HG02870 (cell line): ENCODE measurements around the gene CEP250.
"Not testable (repeated sequence)": the region's sequence is repeated elsewhere in the genome, so short reads cannot be mapped to it uniquely, and the experiment has no call there.

Experiments
- ATAC-seq: cut with Tn5 transposase; IDR thresholded peaks from one replicate; pipeline ENCODE4 v1.9.1; 2021; ENCODE audit warnings: mild to moderate bottlenecking, moderate library complexity; ENCODE audit not compliant: unreplicated experiment

The CEP250 gene

GRCh38 chr20:35449855-35450254 lies 5.5 kb upstream of the CEP250 start:
- ATAC-seq, result not testable (repeated sequence)

GRCh38 chr20:35451295-35451694 lies 4.1 kb upstream of the CEP250 start:
- no peak for ATAC-seq

DNA sequence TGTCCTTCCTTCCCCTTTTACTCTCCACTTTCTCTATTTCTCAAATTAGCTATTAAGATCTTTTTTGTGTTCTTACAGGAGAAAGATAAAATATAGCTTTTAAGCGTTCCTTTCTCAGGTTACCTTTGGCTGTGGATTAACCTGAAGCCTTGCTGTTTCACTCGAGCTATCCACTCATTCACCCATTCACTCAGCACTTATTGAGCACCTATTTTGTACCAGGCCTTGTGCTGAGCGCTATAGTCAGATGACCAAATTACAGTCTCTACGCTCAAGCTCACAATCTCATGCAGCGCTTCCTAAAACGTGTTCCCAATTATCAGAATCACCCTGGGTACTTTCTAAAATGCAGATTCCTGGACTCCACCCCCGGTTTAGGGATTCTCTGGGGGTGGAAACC lies 1.8 kb upstream of the CEP250 start:
- no peak for ATAC-seq

DNA sequence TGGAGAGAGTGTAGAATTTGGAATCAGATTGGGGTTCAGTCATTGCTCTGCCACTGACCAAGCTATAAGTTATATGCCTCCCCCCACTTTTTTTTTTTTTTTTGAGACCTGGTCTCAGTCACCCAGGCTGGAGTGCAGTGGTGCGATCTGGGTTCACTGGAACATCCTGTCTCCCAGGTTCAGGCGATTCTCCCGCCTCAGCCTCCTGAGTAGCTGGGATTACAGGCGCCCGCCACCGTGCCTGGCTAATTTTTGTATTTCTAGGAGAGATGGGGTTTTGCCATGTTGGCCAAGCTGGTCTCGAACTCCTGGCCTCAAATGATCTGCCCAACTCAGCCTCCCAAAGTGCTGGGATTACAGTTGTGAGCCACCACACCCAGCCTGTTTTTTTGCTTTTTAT lies 1.3 kb downstream of the CEP250 start:
- not testable (repeated sequence) for ATAC-seq

DNA sequence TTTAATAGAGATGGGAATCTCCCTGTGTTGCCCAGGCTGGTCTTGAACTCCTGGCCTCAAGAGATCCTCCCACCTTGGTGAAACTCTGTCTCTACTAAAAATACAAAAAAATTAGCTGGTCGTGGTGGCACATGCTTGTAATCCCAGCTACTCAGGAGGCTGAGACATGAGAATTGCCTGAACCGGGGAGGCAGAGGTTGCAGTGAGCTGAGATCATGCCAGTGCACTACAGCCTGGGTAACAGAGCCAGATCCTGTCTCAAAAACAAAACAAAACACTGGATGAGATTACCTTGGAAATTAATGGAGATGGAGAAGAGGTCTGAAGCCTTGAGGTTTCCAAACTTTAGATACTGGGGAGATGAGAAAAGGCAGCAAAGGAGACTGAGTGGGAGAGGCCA lies 2.1 kb downstream of the CEP250 start:
- not testable (repeated sequence) for ATAC-seq

- ATAC-seq, result no peak
These were observed 3.0 kb downstream of the CEP250 start for GRCh38 chr20:35458388-35458787.

DNA sequence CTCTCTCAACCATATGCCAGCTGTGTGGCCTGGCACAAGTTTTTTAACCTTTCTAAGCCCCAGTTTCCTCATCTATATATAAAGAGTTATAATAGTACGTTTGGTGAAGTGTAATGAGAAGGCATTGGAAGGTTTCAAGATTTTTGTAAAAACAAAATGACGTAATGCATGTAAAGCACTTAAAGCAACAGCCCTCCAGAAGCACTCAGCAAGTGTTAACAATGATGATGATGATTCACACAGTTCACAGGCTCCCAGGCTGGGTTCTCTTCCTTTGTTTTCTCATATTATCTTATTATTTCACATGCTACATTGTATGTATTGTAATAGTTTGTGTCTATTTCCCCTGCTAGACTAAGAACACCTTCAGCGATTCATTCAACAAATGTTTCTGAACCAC lies 6.2 kb downstream of the CEP250 start:
- no peak for ATAC-seq

GRCh38 chr20:35462351-35462750 lies 7.0 kb downstream of the CEP250 start:
- no peak for ATAC-seq

- no peak for ATAC-seq
These were observed 8.3 kb downstream of the CEP250 start for GRCh38 chr20:35463455-35464300.

DNA sequence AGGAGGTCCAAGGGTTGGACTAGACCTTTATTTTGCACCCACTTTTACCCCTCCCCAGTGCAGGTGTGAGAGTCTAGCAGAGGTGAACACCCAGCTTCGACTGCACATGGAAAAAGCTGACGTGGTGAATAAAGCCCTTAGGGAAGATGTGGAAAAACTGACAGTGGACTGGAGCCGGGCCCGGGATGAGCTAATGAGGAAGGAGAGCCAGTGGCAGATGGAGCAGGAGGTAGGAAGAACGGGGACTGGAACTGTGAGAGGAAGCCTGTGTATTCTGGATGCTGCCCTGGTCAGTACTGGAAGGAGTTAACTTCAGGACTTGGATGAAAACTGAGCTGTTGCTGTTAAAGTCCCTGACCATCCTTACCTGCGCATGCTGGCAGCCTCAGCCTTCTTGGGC lies 10.6 kb downstream of the CEP250 start:
- ATAC-seq, result no peak

DNA sequence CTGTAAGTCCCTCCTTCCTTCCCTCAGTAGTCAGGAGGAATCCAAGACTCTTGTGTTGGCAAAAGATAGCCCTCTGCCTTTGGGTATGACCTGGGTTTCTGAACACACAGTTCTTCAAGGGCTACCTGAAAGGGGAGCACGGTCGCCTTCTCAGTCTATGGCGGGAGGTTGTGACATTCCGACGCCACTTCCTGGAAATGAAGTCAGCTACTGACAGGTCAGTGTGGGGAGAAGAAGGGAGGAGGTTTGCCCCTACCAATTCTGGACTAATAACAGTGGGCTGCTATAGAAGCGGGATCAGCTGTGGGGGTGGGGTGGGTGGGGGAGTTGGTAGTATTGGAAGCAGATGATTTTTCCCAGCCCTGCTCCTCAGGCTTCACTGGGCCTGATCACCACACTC lies 11.5 kb downstream of the CEP250 start:
- no peak for ATAC-seq

DNA sequence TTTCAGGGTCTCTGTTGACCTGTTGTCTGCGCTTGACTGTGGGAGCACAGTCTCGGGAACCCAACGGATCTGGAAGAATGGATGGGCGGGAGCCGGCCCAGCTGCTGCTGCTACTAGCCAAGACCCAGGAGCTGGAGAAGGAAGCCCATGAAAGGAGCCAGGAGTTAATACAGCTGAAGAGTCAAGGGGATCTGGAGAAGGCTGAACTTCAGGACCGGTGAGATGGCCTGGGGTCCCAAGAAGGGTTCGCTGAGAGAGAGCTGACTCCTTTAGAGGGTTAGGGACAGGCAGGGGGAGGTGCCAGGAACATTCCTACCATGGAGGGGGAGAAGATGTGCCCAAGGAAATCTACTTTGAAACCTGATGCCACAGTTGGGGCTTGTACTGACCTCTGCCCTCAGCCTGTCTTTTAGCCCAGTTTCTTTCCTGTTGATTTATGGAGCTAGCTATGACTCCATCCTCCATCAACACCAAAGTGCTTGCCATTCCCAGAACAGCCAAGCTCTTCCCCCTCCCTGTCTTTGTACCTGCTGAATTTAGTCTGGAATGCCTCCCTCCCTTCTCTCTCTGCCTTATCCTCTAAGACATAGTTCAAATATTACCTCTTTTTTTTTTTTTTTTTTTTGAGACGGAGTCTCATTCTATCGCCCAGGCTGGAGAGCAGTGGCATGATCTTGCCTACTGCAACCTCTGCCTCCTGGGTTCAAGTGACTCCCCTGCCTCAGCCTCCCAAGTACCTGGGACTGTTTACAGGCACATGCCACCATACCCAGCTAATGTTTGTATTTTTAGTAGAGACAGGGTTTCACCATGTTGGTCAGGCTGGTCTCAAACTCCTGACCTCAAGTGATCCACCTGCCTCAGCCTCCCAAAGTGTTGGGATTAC lies 12.2 kb downstream of the CEP250 start:
- ATAC-seq, result no peak

GRCh38 chr20:35468671-35469334 lies 13.4 kb downstream of the CEP250 start:
- ATAC-seq, result no peak

DNA sequence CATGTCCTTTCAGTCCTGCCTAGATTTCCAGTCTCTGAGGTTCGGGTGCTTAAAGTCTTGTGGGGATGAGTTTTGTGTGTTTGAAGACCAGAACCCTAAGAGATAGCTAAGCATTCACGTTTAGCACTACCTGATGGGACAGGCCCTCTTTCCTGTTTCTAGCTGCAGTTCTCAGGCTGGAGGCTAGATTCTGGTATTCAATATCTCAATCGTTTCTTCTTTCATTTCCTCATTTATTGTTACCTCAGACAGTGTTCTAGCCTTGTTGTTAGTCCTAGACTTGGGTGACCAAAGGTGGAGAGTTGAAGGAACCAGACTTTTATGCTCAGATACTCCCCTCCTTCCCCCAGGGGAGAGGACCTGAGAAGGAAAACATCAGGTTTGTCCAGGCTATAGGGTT lies 16.8 kb downstream of the CEP250 start:
- ATAC-seq, result no peak

DNA sequence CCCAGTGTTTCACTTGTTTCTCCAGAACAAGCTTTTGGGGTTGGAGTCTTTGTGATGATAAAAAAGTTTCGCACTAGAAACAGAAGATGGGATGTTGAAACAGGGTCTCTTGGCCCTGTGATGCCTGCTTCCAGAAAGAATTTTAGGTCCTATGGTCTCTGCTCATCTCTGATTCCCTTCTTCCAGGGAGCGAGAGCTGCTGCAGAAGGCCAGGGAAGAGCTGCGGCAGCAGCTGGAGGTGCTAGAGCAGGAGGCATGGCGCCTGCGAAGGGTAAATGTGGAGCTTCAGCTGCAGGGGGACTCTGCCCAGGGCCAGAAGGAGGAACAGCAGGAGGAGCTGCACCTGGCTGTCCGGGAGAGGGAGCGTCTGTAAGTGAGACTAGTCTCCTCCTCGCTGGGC lies 18.3 kb downstream of the CEP250 start:
- ATAC-seq, result no peak

DNA sequence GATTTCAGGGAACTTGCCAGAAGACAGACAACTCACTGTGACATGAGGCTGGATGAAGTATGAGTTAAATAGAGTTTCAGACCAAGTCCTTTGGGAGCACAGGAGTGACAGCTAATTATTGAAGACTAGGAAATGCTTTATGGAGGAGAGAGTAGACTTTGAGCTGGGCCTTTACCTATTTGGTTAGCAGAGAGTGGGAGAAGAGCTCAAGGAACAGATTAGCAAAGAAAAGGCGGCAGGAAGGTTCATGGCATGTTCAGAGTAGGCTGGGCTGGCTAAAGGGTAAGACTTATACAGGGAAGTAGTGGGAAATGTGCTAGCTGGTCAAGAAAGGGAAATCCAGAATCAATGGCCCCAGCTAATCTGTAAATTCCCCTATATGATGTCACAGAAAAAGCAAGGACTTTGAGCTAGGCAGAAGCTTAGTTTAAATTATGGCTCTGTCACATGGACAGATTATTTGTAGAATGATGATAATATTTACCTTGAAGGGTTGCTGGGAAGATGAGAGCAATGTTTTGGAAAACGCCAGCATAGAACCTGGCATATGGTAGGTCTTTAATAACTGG lies 19.0 kb downstream of the CEP250 start:
- no peak for ATAC-seq

GRCh38 chr20:35476288-35476687 lies 20.9 kb downstream of the CEP250 start:
- ATAC-seq, result no peak

DNA sequence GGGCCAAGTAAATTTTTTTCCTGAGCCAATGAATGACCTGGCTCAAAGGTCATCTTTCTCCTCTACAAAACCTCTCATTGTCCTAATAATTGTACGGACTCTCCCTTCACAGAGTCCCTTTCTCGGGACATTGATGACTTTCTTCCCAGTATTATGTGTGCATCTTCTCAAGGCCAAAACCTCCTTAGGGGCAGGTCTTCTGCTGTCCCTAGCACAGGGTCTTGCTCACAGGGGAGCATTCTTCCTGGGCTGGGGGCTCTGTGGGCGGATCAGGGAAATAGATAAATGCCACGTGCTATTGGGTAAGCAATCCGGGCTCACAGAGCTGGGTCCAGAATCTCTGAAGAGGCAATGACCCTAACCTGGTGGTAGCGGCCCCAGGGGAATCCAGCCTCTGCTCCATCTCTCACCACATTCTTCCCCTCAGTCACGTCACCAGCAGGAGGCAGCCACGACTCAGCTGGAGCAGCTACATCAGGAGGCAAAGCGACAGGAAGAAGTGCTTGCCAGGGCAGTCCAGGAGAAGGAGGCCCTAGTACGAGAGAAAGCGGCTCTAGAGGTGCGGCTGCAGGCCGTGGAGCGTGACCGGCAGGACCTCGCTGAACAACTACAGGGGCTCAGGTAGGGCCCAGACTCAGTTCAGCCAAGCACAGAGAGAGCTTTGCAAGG lies 23.5 kb downstream of the CEP250 start:
- no peak for ATAC-seq

DNA sequence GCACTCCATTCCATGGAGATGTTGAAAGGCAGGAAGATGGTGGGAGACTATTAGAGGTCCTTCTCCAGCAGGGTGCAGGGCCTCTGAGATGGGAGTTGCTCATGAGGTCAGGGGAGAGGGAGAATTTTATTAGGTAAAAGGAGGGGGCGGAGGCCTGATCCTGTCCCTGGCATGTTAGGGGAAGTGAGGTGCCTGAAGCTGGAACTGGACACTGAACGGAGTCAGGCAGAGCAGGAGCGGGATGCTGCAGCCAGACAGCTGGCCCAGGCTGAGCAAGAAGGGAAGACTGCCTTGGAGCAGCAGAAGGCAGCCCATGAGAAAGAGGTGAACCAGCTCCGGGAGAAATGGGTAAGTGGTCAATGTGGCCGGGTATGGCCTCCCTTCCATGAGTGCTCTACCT lies 24.4 kb downstream of the CEP250 start:
- ATAC-seq, result no peak

GRCh38 chr20:35487479-35487878 lies 32.1 kb downstream of the CEP250 start:
- ATAC-seq, result no peak

DNA sequence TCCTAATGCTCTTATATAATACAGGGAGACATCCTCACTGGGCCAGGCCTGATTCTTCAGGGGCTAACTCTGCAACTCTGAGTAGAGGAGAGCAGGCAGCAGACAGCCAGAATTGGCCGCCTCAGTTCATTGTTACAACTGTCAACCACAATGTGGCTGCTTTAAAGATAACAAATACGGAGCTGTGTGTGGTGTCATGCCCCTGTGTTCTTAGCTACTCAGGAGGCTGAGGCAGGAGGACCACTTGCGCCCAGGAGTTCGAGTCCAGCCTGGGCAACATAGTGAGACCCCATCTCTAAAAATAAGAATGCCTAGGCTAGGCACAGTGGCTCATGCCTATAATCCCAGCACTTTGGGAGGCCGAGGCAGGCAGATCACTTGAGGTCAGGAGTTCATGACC lies 34.3 kb downstream of the CEP250 start:
- ATAC-seq, result no peak
